ENCODE data around the gene LAMA2. TPM values are rescaled to one million over a fixed set of nuclear protein-coding genes. Genes with fewer than 3 reads are reported as not detected.
A peak's percentile ranks its signal among the peaks of the same experiment; 100 is the strongest.

Gene LAMA2
- total and polyA plus RNA-seq, 2 experiments from 2014 or later, result 11.1 to 57.5 TPM

DNA sequence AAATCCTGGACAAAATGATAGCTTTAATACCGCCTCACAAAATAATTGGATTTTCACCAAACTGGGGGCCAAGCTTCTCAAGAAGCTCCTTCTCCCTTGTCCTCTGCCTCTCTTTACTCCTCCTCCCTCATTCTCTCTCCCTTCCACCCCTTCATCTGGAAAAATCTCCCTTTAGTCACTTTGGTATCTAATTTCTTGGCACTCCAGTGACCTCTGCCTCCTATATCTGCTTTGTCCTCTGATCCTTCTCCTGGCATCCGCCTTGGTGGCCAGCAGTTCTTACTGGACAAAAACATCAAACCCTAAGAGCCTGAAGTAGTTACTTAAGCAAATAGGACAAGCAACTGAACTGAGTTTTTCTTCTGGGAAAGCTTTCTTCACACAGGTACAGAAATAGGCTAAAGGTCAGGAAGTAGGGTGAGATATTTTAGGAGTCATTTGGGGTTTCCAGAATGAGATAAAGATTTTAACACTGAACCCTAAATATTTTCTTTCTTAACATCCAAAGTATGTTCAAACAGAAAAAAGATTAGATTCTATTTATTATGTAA lies 606.4 kb downstream of the LAMA2 start:
- H3K9me2 ChIP-seq (replicated peaks; ENCODE audit: insufficient read depth), result no peaks in the 10 kb centered on the region
- 88% methylated on average over 2 of the region's 2 CpGs for WGBS (ENCODE audit: low lambda C conversion rate, missing lambda C conversion rate)
- H3K79me2 ChIP-seq, result no peaks in the 10 kb centered on the region
- peaks cover 14% of the 10 kb centered on the region for H3K4me1 ChIP-seq (ENCODE audit: insufficient read depth)
- H3K4me2 ChIP-seq, result no peak overlapping the region
- peak overlapping the region; percentile 95 for H3K27ac ChIP-seq
- no peaks in the 10 kb centered on the region for H3K9me3 ChIP-seq (ENCODE audit: low read depth)
- H4K20me1 ChIP-seq (ENCODE audit: insufficient read depth, poor library complexity, severe bottlenecking), result no peaks in the 10 kb centered on the region
- H3K4me3 ChIP-seq, result no peak overlapping the region
- H3K27me3 ChIP-seq, result no peaks in the 10 kb centered on the region
- DNase-seq (ENCODE audit: low spot score), result no peak
- TF ChIP-seq EZH2phosphoT487 (IDR thresholded peaks at IDR 0.05; ENCODE audit: low read depth, severe bottlenecking, unreplicated experiment) (no peak), EZH2 (IDR thresholded peaks at IDR 0.05; ENCODE audit: borderline replicate concordance) (no peak)
- TF ChIP-seq, protein P1, sequence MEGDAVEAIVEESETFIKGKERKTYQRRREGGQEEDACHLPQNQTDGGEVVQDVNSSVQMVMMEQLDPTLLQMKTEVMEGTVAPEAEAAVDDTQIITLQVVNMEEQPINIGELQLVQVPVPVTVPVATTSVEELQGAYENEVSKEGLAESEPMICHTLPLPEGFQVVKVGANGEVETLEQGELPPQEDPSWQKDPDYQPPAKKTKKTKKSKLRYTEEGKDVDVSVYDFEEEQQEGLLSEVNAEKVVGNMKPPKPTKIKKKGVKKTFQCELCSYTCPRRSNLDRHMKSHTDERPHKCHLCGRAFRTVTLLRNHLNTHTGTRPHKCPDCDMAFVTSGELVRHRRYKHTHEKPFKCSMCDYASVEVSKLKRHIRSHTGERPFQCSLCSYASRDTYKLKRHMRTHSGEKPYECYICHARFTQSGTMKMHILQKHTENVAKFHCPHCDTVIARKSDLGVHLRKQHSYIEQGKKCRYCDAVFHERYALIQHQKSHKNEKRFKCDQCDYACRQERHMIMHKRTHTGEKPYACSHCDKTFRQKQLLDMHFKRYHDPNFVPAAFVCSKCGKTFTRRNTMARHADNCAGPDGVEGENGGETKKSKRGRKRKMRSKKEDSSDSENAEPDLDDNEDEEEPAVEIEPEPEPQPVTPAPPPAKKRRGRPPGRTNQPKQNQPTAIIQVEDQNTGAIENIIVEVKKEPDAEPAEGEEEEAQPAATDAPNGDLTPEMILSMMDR (IDR thresholded peaks at IDR 0.05; ENCODE audit: poor library complexity), result no peak
- no peak overlapping the region for H2AFZ ChIP-seq
- no peaks in the 10 kb centered on the region for H3K36me3 ChIP-seq (replicated peaks; ENCODE audit: insufficient read depth, low read depth)

DNA sequence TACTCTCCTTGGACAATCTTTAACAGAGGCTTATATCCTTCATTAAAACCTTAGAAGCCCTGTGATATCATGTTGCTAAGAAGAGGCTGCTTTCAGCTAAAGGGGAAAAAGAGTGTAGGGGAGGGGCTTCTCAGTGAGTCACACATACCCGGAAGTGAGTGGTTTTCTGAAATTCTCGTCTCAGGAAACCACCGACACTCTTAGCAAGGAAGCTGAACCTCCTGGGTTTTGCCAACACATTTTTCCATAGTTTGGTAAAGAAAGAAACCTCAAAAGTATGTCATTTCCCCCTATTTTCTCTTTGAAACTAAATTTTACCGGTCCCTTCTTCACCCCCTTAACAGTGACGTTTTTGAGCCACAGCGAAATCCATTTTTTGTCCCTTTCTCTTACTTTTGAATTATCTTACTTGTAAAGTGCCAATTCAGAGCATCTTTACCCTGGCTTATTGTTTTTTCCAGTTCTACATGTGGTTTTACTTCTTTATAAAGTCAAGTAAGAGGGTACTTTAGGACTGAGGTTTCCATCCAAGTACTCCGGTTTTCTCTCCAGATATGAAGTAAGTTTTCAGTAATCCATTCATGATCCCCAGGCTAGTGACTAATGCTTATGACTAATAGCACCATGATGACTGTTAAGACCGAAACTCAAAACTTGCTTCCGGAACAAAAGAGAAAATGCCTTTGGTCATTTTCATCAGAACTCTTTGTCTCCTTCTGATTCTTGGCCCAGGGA lies 607.8 kb downstream of the LAMA2 start:
- Histone ChIP-seq H3K9me3 (ENCODE audit: low read depth) (no peaks in the 10 kb centered on the region), H2AFZ (peak overlapping the region; percentile 17), H3K36me3 (replicated peaks; ENCODE audit: insufficient read depth, low read depth) (no peaks in the 10 kb centered on the region), H3K27ac (peak overlapping the region; percentile 95), H3K79me2 (no peaks in the 10 kb centered on the region), H3K9me2 (replicated peaks; ENCODE audit: insufficient read depth) (no peaks in the 10 kb centered on the region), H3K27me3 (no peaks in the 10 kb centered on the region), H3K4me1 (ENCODE audit: insufficient read depth) (peaks cover 14% of the 10 kb centered on the region), H3K4me2 (peak overlapping the region; percentile 58), H4K20me1 (ENCODE audit: insufficient read depth, poor library complexity, severe bottlenecking) (no peaks in the 10 kb centered on the region), H3K4me3 (no peak overlapping the region)
- peak; percentile 77 for DNase-seq (ENCODE audit: low spot score)
- 68% methylated on average over 9 of the region's 9 CpGs for WGBS (ENCODE audit: low lambda C conversion rate, missing lambda C conversion rate)
- TF ChIP-seq, protein P1 (IDR thresholded peaks at IDR 0.05; ENCODE audit: poor library complexity), result no peak
- TF ChIP-seq EZH2 (IDR thresholded peaks at IDR 0.05; ENCODE audit: borderline replicate concordance) (no peak), EZH2phosphoT487 (IDR thresholded peaks at IDR 0.05; ENCODE audit: low read depth, severe bottlenecking, unreplicated experiment) (no peak)

DNA sequence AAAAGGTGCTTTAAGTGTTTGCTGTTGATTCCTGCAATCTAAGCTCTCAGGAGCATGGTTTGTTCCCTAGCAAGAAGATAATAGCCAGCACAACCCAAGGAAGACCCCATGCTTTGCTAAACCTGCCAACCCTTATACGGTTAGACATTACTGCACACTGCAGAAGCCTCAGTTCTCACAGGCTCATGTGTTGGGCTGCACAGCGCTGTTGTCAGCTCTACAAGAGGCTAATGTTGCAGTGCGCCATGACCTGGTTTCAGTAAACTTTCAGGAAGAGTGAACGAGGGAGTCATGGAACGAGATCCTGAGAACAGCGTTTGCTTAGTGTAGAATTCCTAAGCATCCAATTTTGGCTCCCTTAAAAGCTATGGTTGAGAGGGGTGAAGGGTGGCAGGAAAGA lies 608.5 kb downstream of the LAMA2 start:
- Histone ChIP-seq H3K79me2 (no peaks in the 10 kb centered on the region), H3K4me2 (peak overlapping the region; percentile 58), H2AFZ (no peak overlapping the region), H3K4me3 (no peak overlapping the region), H3K9me2 (replicated peaks; ENCODE audit: insufficient read depth) (no peaks in the 10 kb centered on the region), H3K27me3 (no peaks in the 10 kb centered on the region), H3K9me3 (ENCODE audit: low read depth) (no peaks in the 10 kb centered on the region), H3K4me1 (ENCODE audit: insufficient read depth) (peaks cover 14% of the 10 kb centered on the region), H4K20me1 (ENCODE audit: insufficient read depth, poor library complexity, severe bottlenecking) (no peaks in the 10 kb centered on the region), H3K36me3 (replicated peaks; ENCODE audit: insufficient read depth, low read depth) (no peaks in the 10 kb centered on the region), H3K27ac (peak overlapping the region; percentile 95)
- no peak for DNase-seq (ENCODE audit: low spot score)
- TF ChIP-seq EZH2 (IDR thresholded peaks at IDR 0.05; ENCODE audit: borderline replicate concordance) (no peak), EZH2phosphoT487 (IDR thresholded peaks at IDR 0.05; ENCODE audit: low read depth, severe bottlenecking, unreplicated experiment) (no peak)
- TF ChIP-seq, protein P1 (IDR thresholded peaks at IDR 0.05; ENCODE audit: poor library complexity), result no peak
- over 99% methylated on average over 6 of the region's 6 CpGs for WGBS (ENCODE audit: low lambda C conversion rate, missing lambda C conversion rate)
